GM19023 (cell line): Measurements from ENCODE around the gene CDH10.

ENCODE experiments used
- ATAC-seq: cut with Tn5 transposase; IDR thresholded peaks from one replicate; pipeline ENCODE4 v1.9.1; 2021; ENCODE audit warnings: mild to moderate bottlenecking, moderate library complexity; ENCODE audit not compliant: unreplicated experiment

CDH10 gene

GRCh38 chr5:24602188-24602587, 42.6 kb downstream of the CDH10 start:
- no peak for ATAC-seq

GRCh38 chr5:24598956-24599355, 45.8 kb downstream of the CDH10 start:
- no peak for ATAC-seq

- no peak for ATAC-seq
Observed at GRCh38 chr5:24595329-24595728, 49.4 kb downstream of the CDH10 start.

- no peak for ATAC-seq
Observed at GRCh38 chr5:24591426-24591825, 53.4 kb downstream of the CDH10 start.

GRCh38 chr5:24589566-24589965, 55.2 kb downstream of the CDH10 start:
- ATAC-seq = no peak

GRCh38 chr5:24585751-24586150, 59.0 kb downstream of the CDH10 start:
- ATAC-seq = no peak

GRCh38 chr5:24571302-24571701, 73.5 kb downstream of the CDH10 start:
- no peak for ATAC-seq

- no peak for ATAC-seq
Observed at GRCh38 chr5:24566933-24567332, 77.8 kb downstream of the CDH10 start.

- no peak for ATAC-seq
Observed at GRCh38 chr5:24555229-24555628, 89.5 kb downstream of the CDH10 start.

- no peak for ATAC-seq
Observed at GRCh38 chr5:24547132-24547531, 97.6 kb downstream of the CDH10 start.

GRCh38 chr5:24539613-24540012, 105.2 kb downstream of the CDH10 start:
- no peak for ATAC-seq

- ATAC-seq = no peak
Observed at GRCh38 chr5:24538346-24538745, 106.4 kb downstream of the CDH10 start.

- ATAC-seq = no peak
Observed at GRCh38 chr5:24535646-24536045, 109.1 kb downstream of the CDH10 start.

- no peak for ATAC-seq
Observed at GRCh38 chr5:24530906-24531305, 113.9 kb downstream of the CDH10 start.

- ATAC-seq = no peak
Observed at GRCh38 chr5:24525414-24525813, 119.4 kb downstream of the CDH10 start.

GRCh38 chr5:24512423-24512822, 132.4 kb downstream of the CDH10 start:
- no peak for ATAC-seq

- no peak for ATAC-seq
Observed at GRCh38 chr5:24510523-24510988, 134.2 kb downstream of the CDH10 start.

GRCh38 chr5:24509943-24510342, 134.8 kb downstream of the CDH10 start:
- no peak for ATAC-seq

- ATAC-seq = no peak
Observed at GRCh38 chr5:24505258-24505657, 139.5 kb downstream of the CDH10 start.

GRCh38 chr5:24497591-24498157, 147.1 kb downstream of the CDH10 start:
- no peak for ATAC-seq

- no peak for ATAC-seq
Observed at GRCh38 chr5:24497145-24497544, 147.6 kb downstream of the CDH10 start.

- ATAC-seq = no peak
Observed at GRCh38 chr5:24496268-24496667, 148.5 kb downstream of the CDH10 start.

GRCh38 chr5:24492229-24492628, 152.5 kb downstream of the CDH10 start:
- ATAC-seq = no peak
